ENCODE data around the gene NQO1.
"Not testable (repeated sequence)": the region's sequence is repeated elsewhere in the genome, so short reads cannot be mapped to it uniquely, and the experiment has no call there.

Gene NQO1

DNA sequence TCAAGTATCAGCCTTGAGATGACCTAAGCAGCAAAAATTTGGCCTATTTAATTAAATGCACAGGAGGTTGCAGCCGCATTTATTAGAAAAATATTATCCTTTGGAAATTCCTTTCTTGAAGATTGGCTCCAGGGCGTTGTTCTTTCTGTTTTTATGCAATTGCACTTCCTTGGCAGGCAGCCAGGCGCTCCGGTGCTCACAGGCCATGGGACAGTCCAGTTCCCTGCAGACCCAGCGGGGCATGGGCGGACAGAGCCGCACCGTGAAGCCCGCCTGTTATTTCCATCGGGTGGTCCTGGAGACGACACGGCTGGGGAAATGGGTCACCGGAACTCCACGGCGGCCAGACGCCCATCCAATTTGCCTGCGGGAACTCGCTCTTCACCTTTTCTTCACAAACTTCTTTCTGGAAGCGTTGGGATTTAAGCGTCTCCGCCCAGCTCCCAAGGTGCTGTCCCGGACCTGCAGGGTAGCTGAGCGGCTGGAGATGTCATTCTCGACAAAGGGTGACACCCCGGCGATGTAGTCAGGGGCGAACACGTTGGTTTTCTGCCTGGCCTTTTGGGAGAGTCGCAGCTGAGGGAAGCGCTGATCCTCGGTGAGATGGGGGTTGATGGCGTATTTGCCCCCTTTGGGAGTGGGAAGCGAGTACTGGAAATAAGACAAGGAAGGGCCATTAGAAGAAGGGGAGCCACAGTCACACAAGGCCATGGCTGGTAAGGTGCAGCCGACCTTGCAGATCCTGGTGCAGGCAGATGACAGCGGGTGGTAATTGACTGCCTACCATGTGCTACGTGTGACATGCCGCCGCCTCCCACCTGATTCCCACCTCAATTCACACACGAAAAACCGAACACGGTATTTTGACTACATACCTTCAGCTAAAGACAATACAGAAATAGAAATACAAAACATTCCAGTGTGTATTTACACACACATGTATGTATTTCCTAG, 15.9 kb upstream of the NQO1 start:
- DNase-seq = no peak

DNA sequence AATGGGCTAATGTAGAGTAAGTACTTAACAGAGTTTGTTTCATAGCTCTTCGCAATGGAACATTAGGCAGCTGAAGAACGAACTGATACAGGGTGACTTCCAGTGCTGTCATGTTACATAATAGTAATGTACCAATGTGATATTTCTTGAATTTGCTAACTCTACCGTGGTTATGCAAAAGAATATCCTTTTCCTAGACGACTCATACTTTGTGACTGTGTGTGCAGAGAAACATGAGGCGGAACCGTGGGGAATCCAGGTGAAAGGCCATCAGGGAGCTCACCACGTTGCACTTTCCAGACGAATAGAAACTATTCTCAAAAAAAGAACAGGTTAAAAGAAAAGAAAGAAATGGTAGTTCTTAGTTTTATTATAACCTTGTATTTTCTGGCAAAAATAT, 15.2 kb upstream of the NQO1 start:
- DNase-seq = no peak

DNA sequence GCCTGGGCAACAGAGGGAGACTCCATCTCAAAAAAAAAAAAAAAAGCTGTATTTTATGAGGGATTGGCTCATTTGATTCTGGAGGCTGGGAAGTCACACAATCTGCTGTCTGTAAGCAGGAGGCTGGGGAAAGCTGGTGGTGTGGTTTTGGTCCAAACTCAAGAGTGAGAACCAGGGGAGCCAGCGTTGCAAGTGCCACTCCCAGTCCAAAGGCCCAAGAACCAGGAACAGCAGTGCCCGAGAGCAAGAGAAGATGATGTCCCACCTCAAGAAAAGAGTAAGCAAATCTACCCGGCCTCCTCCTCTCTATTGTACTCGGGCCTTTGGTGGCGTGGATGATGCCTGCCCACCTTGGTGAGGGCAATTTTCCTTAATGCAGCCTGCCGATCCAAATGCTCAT, 5.7 kb upstream of the NQO1 start:
- no peak for DNase-seq

DNA sequence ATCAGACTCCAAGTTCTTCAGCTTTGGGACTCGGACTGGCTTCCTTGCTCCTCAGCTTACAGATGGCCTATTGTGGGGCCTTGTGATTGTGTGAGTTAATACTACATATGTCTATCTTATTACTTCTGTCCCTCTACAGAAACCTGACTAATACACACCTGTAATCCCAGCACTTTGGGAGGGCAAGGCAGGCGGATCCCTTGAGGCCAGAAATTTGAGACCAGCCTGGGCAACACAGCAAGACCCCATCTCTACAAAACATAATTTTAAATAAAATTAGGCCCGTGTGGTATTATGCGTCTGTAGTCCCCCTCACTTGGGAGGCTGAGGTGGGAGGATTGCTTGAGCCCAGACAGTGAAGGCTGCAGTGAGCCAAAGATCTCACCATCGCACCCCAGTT, 4.9 kb upstream of the NQO1 start:
- not testable (repeated sequence) for DNase-seq

DNA sequence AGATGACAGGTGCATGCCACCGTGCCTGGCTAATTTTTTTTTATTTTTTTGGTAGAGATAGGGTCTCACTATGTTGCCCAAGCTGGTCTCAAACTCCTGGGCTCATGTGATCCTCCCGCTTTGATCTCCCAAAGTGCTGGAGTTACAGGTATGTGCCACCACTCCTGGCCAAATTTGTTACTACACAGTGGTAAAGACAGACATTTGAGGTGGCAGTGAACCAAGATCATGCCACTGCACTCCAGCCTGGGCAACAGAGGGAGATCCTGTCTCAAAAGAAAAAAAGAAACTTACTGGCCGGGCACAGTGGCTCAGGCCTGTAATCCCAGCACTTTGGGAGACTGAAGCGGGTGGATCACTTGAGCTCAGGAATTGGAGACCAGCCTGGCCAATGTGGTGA, 2.7 kb upstream of the NQO1 start:
- DNase-seq = not testable (repeated sequence)

DNA sequence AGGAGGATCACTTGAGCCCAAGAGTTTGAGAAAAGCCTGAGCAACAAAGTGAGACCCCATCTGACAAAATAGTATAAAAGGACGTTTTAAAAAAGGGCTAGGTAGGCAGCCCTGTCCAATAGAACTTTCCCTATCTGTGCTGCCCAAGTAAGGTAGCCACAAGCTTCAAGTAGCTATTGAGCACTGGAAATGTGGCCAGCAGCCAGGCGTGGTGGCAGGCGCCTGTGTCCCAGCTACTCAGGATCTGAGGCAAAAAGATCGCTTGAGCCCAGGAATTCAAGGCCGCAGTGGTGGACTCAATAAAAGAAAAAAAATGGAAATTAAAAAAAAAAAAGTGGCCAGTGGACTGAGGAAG, 1.5 kb upstream of the NQO1 start:
- no peak for DNase-seq

DNA sequence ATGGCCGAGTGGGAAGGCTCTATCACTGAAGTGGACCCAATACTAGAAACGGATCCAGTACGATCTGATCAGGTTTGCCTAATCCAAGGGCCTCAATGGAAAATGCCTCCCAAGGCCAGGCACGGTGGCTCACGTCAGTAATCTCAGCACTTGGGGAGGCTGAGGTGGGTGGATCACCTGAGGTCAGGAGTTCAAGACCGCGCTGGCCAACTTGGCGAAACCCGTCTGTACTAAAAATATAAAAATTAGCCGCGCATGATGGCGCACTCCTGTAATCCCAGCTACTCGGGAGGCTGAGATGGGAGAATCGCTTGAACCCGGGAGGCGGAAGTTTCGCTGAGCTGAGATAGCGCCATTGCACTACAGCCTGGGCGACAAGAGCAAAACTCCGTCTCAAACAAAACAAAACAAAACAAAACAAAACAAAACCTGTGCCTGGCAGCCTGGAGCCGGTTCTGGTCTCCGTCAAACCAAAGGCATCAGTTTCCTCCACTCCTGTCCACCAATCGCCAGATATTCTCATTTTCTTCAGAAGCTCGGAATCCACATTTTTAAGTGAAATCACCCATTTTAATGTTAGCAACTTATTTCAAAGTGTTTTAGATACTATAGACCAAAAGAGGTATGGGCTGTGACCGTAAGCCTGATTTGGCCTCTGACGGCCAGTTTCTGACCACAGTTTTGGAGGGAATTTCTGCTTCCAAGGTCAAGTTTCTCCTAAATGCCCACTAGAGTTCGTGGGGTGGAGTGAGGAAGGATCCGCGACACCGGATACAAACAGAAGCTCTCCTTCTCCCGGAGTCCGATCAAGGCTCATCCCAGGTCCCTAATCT, 664 bp downstream of the NQO1 start:
- DNase-seq = no peak

DNA sequence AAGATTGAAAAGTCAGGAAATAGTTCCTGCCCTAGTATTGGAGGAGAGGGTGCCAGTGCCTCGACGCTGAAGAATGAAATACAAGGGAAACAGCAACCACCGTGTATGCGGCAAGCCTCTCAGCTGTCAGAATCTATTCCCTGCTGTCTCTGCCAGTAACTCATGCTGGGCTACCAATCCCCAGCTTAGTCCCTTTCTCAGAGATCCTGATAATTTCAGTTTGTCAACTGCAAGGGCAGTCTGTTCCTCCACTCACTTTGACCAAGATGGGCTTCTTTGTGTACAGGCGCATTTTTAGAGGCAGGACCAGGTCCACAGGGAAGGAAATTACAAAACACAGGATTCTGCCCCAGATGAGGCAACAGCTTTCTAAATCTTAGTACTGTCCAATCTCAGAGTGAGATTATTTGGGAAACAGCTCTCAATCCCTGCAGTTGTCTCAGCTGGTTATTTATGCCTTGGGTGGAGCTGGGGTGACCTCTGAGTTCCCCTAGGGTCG, 1.3 kb downstream of the NQO1 start:
- no peak for DNase-seq

DNA sequence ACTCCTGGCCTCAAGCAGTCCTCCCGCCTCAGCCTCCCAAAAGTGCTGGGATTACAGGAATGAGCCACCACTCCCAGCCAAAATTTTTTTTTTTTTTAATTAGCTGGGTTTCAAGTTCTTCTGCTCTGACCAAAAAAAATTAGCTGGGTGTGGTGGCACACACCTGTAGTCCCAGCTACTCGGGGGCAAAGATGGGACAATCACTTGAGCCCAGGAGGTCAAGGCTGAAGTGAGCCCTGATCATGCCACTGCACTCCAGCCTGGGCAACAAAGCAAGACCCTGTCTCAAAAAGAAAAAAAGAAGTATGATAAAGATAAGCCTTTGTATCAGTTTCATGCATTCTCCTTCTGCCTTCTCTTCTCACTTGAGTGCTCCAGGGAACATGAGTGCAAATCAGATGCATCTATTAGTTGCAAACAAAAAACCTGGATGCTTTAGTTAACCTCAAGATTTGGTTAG, 1.9 kb downstream of the NQO1 start:
- no peak for DNase-seq

DNA sequence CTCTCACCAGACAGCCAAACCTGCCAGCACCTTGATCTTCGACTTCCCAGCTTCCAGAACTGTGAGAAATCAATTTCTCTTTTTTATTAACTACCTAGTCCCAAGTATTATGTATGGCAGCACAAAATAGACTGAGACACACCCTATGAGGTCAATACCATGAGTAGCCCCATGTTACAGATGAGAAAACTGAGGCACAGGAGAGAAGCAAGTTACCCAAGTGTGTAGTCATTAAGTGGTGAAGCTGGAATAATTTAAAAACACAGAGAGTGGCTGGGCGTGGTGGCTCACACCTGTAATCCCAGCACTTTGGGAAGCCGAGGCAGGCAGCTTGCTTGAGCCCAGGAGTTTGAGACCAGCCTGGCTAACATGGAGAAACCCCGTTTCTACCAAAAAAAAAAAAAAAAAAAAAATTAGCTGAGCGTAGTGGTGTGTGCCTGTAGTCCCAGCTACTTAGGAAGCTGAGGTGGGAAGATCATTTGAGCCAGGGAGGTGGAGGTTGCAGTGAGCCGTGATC, 4.9 kb downstream of the NQO1 start:
- no peak for DNase-seq

DNA sequence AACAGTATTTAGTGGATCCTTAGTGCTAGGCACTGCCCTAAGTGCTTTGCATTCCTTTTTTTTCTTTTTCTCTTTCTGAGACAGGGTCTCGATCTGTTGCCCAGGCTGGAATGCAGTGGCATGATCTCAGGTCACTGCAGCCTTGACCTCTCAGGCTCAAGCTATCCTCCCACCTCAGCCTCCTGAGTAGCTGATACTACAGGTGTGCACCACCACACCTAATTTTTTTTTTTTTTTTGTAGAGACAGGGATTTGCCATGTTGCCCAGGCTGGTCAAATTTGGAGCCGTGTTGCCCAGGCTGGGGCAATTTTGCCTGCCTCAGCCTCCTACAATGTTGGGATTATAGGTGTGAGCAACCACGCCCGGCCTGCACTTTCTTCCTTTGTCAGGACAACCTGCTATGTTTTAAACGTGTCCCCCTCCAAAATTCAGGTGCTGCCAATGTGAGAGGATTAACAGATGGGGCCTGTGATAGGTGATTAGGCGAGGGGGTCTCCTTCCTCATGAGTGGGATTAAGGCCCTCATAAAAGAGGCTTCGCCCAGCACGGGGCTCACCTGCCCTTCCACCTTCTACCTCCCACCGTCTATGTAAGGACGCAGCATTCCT, 5.4 kb downstream of the NQO1 start:
- DNase-seq = no peak

DNA sequence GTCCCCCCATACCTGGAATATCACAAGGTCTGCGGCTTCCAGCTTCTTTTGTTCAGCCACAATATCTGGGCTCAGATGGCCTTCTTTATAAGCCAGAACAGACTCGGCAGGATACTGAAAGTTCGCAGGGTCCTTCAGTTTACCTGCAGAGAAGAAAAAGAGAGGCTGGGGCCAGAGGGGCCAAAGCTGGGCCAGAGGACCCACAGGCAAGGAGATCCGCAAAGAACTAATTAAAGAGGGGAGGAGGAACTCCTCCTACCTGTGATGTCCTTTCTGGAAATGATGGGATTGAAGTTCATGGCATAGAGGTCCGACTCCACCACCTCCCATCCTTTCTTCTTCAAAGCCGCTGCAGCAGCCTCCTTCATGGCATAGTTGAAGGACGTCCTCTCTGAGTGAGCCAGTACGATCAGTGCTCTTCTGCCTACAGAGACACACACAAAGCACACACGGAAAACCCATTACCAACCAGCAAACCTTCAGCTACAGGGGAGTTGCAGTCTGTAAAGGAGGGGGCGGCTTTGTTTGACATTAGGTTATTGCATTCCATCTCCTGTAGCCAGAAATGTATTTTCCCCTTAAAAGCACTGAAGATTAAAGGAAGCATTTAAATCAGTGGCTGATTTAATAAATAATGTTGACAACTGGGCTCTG, 8.1 kb downstream of the NQO1 start:
- DNase-seq = no peak

DNA sequence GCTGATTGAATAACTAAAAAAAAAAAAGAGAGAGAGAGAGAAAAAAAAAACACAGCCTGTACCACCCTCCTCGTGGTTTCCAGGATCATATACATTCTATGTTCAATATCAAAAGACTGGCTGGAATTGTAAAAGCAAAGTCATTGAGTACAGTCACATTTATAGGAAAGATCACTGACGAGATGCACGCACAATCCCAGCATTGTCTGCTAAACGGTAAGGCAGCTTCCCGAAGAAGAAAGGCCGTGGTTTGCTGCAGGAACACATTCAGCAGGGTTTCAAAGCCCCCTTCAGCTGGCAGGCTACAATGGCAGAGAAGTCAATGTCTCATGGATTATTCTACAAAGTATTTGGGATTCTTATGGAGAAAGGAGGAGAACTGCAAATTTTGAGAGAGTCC, 9.3 kb downstream of the NQO1 start:
- no peak for DNase-seq

DNA sequence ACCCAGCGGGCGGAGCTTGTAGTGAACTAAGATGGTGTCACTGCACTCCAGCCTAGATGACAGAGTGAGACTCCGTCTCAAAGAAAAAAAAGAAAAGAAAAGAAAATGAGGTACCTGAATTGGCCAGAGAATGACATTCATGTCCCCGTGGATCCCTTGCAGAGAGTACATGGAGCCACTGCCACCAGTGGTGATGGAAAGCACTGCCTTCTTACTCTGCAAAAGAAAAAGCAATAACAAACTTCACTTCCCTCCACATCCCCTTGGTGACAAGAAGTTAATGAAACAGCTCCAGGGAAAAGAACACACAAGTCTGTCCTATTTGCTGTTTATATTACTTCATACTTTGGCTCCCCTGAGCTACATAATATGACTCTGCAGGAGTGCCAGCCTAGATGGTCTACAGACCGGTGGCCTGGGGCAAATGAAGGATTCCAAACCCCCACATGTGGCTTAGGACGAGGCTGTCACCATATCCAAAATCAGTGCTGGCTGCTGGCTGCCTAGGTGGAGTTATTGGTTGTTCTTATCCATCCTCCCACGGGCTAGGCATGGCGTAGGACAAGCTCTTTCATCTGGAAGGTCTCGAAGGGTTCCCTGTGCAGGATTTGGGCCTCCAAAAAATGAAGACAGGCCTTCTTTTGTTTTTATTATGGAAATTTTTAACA, 13.3 kb downstream of the NQO1 start:
- DNase-seq = no peak

DNA sequence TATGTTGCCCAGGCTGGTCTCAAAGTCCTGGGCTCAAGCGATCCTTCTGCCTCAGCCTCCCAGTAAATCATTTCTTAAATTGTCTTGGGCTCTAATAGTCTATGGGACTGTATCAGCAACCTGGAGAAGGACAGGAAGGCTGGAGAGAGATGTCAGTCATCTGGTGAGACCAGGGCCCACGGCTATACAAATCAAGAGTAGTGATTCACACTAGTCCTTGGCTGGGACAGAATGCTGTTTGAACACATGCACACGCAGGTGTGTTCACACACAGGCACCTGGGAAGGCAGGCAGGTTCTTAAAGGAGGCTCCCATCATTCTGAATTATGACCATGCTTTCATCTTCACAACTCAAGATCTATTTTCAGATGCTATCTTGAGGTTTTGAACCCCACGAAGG, 14.1 kb downstream of the NQO1 start:
- DNase-seq = no peak

DNA sequence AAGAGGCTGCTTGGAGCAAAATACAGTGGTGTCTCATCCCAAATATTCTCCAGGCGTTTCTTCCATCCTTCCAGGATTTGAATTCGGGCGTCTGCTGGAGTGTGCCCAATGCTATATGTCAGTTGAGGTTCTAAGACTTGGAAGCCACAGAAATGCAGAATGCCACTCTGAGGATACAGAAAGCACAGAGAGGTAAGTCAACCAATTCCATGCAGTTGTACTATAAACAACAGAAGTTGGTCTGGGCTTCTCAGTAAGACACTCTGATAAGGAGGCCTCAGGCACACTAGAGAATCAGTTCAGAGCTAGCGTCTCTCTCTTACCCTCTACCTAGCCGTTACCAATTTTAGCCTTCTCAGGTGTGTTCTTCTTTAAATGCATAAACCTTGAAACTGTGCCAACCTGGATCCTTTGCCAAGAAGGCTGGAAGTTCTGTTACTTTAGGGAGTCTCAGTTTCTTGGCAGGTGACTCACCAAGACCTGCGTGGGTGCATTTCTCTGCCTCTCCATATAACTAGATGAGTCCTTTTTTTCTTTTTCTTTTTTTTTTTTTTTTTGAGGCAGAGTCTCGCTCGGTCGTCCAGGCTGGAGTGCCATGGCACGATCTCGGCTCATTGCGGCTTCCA, 15.1 kb downstream of the NQO1 start:
- peak; percentile 19 for DNase-seq

DNA sequence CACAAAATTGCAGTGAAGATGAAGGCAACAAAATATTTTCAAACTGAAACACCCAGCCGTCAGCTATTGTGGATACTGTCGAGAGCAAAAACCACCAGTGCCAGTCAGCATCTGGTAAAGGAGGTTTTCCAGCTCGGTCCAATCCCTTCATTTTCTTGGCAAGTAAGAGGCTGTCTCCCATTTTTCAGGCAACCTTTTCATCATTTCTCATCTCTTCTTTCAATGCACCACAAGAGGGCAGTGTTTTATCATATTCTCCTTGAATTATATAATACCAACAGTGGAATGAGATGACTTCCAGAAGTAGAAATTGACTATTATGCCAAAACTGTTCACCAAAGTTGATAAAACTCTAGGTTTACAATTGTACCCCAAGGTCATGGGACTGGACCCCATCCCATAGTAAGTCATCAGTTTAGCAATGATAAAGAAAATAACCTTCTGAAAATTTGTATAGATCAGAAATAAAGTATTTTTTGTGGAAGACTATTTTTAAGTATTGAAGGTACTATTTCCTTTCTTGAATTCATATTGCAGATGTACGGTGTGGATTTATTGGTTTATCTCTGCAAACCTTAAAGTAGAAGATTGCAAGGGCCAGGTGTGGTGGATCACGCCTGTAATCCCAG, 16.8 kb downstream of the NQO1 start:
- DNase-seq = no peak

DNA sequence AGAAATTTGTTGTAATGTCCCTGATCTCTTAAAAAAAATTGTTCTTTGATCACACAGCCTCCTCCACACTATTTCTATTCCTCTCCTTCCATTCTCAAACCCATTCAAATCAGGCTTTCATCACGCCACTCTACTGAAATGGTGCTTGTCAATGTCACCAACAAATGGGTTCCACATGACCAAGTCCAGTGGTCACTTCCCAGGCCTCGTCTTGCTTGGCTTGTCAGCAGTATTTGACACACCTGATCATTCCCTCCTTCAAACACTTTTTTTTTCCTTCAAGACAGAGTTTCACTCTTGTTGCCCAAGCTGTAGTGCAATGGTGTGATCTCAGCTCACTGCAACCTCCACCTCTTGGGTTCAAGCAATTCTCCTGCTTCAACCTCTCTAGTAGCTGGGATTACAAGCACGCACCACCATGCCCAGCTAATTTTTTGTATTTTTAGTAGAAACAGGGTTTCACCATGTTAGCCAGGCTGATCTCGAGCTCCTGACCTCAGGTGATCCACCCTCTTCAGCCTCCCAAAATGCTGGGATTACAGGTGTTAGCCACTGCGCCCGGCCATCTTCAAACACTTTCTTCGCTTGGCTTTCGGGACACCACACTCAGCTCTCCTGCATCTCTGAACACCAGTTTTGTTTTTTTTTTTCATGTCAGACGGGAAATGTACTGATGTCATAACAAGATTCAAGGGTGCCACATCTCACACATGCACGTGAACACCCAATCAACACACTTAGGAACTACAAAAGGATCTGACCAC, 18.3 kb downstream of the NQO1 start:
- DNase-seq = no peak

DNA sequence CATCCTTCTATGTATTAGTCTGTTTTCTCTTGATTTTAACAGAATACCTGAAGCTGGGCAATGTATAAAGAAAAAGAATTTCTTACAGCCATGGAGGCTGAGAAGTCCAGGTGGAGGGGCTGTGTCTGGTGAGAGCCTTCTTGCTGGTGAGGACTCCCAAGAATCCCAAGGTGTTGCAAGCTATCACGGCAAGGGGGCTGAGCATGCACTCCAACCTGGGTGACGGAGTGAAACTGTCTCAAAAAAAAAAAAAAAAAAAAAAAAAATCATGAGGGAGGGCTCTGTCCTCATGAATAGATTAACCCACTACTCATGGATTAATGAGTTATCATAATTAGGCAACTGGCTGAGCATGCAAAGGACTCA, 19.4 kb downstream of the NQO1 start:
- no peak for DNase-seq

DNA sequence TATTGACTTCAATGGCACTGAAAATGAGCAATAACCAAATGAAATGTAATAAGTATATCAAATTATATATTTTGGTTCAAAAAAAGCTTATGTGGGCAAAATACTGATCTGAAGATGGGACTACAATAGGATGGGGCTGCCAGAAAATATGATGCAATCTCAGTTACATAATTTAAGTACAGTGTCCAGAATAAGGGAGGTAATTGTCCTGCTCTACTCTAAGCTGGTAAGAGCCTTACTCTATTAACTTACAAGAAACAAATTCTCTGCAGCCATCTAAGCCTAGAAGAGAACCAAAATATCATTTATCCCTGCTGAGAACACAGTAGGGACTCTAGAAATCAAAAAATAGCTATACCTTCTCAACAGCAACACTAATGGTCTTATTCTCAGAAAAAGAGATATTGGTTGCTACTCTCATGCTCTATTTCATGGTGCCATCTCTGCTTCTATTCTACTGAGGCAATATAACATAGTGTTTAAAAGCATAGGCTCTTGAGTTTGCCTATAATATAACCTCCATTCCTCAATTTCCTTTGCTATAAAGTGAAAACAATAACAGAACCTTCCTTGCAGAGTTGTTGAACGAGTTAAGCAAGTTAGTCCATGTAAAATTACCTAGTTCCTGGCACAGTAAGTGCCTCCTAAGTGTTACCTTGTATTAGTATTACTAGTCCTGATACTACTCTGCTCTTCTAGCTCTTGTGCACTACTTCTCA, 19.9 kb downstream of the NQO1 start:
- DNase-seq = no peak
